GM10248 (cell line): Measurements from ENCODE around the gene RPH3AL.

Experiments
- CTCF ChIA-PET: fragments of 300-600 bp; sonication (Branson Sonifier 250); formaldehyde crosslinking; extraction: SDS; loops from one replicate; lab custom pipeline; 2021; ENCODE audit warnings: antibody characterized with exemption; lab: Yijun Ruan, JAX
- POLR2A ChIA-PET: fragments of 350-650 bp; sonication (Branson Sonifier 250); formaldehyde crosslinking; extraction: SDS; loops from one replicate; lab custom pipeline; 2020; ENCODE audit warnings: antibody characterized with exemption; lab: Yijun Ruan, JAX
- DNase-seq: peaks from one replicate; pipeline ENCODE4 v3.0.0; 2012; ENCODE audit errors: extremely low spot score
- CTCF ChIP-seq: IDR thresholded peaks from 2 replicates; pipeline ENCODE4 v1.5.1; 2012; ENCODE audit warnings: mild to moderate bottlenecking, low read depth; ENCODE audit errors: extremely low read depth, missing control alignments, control extremely low read depth

The RPH3AL gene

GRCh38 chr17:286571-286970 lies 66.0 kb downstream of the RPH3AL start:
- no peak for TF ChIP-seq CTCF
- POLR2A ChIA-PET = no interaction called here
- no peak for DNase-seq
- CTCF ChIA-PET = no interaction called here

GRCh38 chr17:285751-286422 lies 66.7 kb downstream of the RPH3AL start:
- no peak for DNase-seq
- ChIA-PET POLR2A (no interaction called here), CTCF (no interaction called here)
- no peak for TF ChIP-seq CTCF

GRCh38 chr17:284676-285355 lies 67.8 kb downstream of the RPH3AL start:
- no peak for DNase-seq
- ChIA-PET CTCF (no interaction called here), POLR2A (no interaction called here)
- TF ChIP-seq CTCF = no peak

- no peak for TF ChIP-seq CTCF
- no peak for DNase-seq
- CTCF ChIA-PET = interaction anchor here (1.3 kb wide), 1 partner anchor 8 kb away, joined by 4 read pairs; no protein-coding TSS in a partner anchor
- POLR2A ChIA-PET = no interaction called here
Observed at GRCh38 chr17:283911-284675, 68.5 kb downstream of the RPH3AL start.

- no peak for DNase-seq
- no peak for TF ChIP-seq CTCF
- POLR2A ChIA-PET = no interaction called here
- CTCF ChIA-PET = interaction anchor here (1.3 kb wide), 1 partner anchor 9 kb away, joined by 4 read pairs; no protein-coding TSS in a partner anchor
Observed at GRCh38 chr17:282912-283882, 69.4 kb downstream of the RPH3AL start.
